Measurements from ENCODE around the gene ZBTB8B.

ZBTB8B gene

DNA sequence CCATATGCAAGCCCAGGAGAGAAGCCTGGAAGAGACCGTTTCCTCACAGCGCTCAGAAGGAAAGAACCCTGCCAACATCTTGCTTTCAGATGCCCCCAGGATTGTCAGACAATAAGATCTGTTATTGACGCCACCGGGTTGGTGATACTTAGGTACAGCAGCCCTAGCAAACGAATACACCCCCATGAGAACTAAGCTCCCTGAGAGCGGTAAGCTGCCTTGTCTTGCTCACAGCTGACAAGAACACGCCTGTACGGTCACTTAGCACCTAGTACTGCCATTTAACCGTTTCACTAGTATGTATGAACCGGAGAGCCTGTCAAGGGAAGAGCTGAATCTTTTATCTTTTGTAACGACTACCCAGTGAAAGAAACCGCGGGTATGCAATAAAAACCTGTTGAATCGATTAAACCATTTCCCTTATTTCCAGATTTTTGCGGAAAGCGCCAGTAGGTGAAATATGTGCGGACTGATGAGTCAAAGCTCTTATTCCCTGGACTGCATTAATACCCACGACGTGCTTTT lies 619 bp upstream of the ZBTB8B start:
- Histone ChIP-seq H3K9me3 (ENCODE audit: control insufficient read depth, insufficient read depth, low read depth, low read length) (no peaks in the 10 kb centered on the region), H3K4me3 (ENCODE audit: low read depth, low read length) (peak overlapping the region; percentile 71), H3K4me1 (ENCODE audit: control insufficient read depth, insufficient read depth, low read length) (no peaks in the 10 kb centered on the region), H3K36me3 (ENCODE audit: control insufficient read depth in 2 of 2, insufficient read depth in 1 of 2, low read length in 2 of 2) (no peaks in the 10 kb centered on the region), H3K27ac (ENCODE audit: extremely low read depth, low read depth, low read length) (no peak overlapping the region)
- CTCF ChIA-PET = interaction anchor here (0.7 to 1.1 kb wide), 3 partner anchors 16 to 412 kb away, joined by 3 read pairs; no protein-coding TSS in a partner anchor
- POLR2A ChIA-PET = interaction anchor here (1.3 to 1.5 kb wide), 3 partner anchors 9 to 149 kb away, joined by 4 to 5 read pairs (median 5); partner anchors contain the start of gene BSDC1
- TF ChIP-seq, protein P1, sequence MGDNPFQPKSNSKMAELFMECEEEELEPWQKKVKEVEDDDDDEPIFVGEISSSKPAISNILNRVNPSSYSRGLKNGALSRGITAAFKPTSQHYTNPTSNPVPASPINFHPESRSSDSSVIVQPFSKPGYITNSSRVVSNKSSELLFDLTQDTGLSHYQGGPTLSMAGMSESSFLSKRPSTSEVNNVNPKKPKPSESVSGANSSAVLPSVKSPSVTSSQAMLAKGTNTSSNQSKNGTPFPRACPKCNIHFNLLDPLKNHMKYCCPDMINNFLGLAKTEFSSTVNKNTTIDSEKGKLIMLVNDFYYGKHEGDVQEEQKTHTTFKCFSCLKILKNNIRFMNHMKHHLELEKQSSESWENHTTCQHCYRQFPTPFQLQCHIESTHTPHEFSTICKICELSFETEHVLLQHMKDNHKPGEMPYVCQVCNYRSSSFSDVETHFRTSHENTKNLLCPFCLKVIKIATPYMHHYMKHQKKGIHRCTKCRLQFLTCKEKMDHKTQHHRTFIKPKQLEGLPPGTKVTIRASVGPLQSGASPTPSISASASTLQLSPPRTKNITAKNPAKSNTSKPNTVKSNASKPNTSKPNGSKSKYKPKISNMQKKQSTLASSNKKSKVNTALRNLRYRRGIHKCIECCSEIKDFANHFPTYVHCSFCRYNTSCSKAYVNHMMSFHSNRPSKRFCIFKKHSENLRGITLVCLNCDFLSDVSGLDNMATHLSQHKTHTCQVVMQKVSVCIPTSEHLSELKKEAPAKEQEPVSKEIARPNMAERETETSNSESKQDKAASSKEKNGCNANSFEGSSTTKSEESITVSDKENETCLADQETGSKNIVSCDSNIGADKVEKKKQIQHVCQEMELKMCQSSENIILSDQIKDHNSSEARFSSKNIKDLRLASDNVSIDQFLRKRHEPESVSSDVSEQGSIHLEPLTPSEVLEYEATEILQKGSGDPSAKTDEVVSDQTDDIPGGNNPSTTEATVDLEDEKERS (tag by site-specific recombination; IDR thresholded peaks at IDR 0.05) = no peak
- TF ChIP-seq ZNF211 (tag by site-specific recombination; IDR thresholded peaks at IDR 0.05; ENCODE audit: low read depth) (no peak), ZNF335 (tag by site-specific recombination; conservative IDR thresholded peaks at IDR 0.05) (peak; percentile 35; the same call in 1 of the 2 replicates), SCRT1 (tag by site-specific recombination; IDR thresholded peaks at IDR 0.05; ENCODE audit: borderline replicate concordance) (peak; percentile 97), ZXDB (tag by site-specific recombination; IDR thresholded peaks at IDR 0.05) (no peak), ZNF660 (tag by site-specific recombination; IDR thresholded peaks at IDR 0.05) (peak; percentile 60; the same call in 1 of the 2 replicates), ZNF501 (tag by site-specific recombination; IDR thresholded peaks at IDR 0.05) (0 out of 2 replicates have a peak, but pooled peaks have one; percentile 26), ZNF629 (tag by site-specific recombination; IDR thresholded peaks at IDR 0.05) (peak; percentile 7; the same call in 1 of the 2 replicates), SCRT2 (tag by site-specific recombination; IDR thresholded peaks at IDR 0.05) (peak; percentile 99), KLF8 (tag by site-specific recombination; IDR thresholded peaks at IDR 0.05) (no peak)
- TF ChIP-seq, protein P2, sequence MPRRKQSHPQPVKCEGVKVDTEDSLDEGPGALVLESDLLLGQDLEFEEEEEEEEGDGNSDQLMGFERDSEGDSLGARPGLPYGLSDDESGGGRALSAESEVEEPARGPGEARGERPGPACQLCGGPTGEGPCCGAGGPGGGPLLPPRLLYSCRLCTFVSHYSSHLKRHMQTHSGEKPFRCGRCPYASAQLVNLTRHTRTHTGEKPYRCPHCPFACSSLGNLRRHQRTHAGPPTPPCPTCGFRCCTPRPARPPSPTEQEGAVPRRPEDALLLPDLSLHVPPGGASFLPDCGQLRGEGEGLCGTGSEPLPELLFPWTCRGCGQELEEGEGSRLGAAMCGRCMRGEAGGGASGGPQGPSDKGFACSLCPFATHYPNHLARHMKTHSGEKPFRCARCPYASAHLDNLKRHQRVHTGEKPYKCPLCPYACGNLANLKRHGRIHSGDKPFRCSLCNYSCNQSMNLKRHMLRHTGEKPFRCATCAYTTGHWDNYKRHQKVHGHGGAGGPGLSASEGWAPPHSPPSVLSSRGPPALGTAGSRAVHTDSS (tag by site-specific recombination; IDR thresholded peaks at IDR 0.05) = 0 out of 2 replicates have a peak, but pooled peaks have one; percentile 6
- TF ChIP-seq, protein P3, sequence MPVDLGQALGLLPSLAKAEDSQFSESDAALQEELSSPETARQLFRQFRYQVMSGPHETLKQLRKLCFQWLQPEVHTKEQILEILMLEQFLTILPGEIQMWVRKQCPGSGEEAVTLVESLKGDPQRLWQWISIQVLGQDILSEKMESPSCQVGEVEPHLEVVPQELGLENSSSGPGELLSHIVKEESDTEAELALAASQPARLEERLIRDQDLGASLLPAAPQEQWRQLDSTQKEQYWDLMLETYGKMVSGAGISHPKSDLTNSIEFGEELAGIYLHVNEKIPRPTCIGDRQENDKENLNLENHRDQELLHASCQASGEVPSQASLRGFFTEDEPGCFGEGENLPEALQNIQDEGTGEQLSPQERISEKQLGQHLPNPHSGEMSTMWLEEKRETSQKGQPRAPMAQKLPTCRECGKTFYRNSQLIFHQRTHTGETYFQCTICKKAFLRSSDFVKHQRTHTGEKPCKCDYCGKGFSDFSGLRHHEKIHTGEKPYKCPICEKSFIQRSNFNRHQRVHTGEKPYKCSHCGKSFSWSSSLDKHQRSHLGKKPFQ (tag by site-specific recombination; IDR thresholded peaks at IDR 0.05) = no peak

DNA sequence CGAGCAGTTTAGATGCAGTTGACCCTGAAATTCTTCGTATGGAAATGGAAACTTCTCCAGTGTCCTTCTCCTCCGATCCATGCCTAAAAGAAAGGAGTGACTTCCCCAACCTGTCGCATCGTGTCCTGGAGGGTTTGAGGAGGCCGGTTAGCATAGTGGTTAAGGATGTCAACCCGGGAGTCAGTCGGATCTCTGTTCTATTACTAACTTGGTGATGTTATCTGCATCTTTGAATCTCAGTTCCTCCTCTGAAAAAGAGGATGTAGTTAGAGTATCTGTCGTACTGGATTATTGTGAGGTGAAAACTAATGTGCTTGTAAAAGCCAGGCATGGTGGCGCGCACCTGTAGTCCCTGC lies 684 bp downstream of the ZBTB8B start:
- Histone ChIP-seq H3K4me1 (ENCODE audit: control insufficient read depth, insufficient read depth, low read length) (no peaks in the 10 kb centered on the region), H3K4me3 (ENCODE audit: low read depth, low read length) (peak overlapping the region; percentile 71), H3K36me3 (ENCODE audit: control insufficient read depth in 2 of 2, insufficient read depth in 1 of 2, low read length in 2 of 2) (no peaks in the 10 kb centered on the region), H3K9me3 (ENCODE audit: control insufficient read depth, insufficient read depth, low read depth, low read length) (no peaks in the 10 kb centered on the region), H3K27ac (ENCODE audit: extremely low read depth, low read depth, low read length) (no peak overlapping the region)
- POLR2A ChIA-PET = interaction anchor here (1.3 kb wide), 1 partner anchor 71 kb away, joined by 5 read pairs; the partner anchor contains the start of gene BSDC1
- CTCF ChIA-PET = no interaction called here
- TF ChIP-seq ZNF132 (tag by site-specific recombination; IDR thresholded peaks at IDR 0.05; ENCODE audit: borderline replicate concordance) (no peak), ZNF626 (tag by site-specific recombination; IDR thresholded peaks at IDR 0.05) (no peak), KLF9 (tag by site-specific recombination; IDR thresholded peaks at IDR 0.05; ENCODE audit: low read depth) (no peak)
- TF ChIP-seq, protein P4, sequence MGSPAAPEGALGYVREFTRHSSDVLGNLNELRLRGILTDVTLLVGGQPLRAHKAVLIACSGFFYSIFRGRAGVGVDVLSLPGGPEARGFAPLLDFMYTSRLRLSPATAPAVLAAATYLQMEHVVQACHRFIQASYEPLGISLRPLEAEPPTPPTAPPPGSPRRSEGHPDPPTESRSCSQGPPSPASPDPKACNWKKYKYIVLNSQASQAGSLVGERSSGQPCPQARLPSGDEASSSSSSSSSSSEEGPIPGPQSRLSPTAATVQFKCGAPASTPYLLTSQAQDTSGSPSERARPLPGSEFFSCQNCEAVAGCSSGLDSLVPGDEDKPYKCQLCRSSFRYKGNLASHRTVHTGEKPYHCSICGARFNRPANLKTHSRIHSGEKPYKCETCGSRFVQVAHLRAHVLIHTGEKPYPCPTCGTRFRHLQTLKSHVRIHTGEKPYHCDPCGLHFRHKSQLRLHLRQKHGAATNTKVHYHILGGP (tag by site-specific recombination; IDR thresholded peaks at IDR 0.05) = no peak
- TF ChIP-seq, protein P5, sequence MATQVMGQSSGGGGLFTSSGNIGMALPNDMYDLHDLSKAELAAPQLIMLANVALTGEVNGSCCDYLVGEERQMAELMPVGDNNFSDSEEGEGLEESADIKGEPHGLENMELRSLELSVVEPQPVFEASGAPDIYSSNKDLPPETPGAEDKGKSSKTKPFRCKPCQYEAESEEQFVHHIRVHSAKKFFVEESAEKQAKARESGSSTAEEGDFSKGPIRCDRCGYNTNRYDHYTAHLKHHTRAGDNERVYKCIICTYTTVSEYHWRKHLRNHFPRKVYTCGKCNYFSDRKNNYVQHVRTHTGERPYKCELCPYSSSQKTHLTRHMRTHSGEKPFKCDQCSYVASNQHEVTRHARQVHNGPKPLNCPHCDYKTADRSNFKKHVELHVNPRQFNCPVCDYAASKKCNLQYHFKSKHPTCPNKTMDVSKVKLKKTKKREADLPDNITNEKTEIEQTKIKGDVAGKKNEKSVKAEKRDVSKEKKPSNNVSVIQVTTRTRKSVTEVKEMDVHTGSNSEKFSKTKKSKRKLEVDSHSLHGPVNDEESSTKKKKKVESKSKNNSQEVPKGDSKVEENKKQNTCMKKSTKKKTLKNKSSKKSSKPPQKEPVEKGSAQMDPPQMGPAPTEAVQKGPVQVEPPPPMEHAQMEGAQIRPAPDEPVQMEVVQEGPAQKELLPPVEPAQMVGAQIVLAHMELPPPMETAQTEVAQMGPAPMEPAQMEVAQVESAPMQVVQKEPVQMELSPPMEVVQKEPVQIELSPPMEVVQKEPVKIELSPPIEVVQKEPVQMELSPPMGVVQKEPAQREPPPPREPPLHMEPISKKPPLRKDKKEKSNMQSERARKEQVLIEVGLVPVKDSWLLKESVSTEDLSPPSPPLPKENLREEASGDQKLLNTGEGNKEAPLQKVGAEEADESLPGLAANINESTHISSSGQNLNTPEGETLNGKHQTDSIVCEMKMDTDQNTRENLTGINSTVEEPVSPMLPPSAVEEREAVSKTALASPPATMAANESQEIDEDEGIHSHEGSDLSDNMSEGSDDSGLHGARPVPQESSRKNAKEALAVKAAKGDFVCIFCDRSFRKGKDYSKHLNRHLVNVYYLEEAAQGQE (tag by site-specific recombination; IDR thresholded peaks at IDR 0.05) = no peak
- TF ChIP-seq, protein P6, sequence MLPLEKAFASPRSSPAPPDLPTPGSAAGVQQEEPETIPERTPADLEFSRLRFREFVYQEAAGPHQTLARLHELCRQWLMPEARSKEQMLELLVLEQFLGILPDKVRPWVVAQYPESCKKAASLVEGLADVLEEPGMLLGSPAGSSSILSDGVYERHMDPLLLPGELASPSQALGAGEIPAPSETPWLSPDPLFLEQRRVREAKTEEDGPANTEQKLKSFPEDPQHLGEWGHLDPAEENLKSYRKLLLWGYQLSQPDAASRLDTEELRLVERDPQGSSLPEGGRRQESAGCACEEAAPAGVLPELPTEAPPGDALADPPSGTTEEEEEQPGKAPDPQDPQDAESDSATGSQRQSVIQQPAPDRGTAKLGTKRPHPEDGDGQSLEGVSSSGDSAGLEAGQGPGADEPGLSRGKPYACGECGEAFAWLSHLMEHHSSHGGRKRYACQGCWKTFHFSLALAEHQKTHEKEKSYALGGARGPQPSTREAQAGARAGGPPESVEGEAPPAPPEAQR (tag by site-specific recombination; IDR thresholded peaks at IDR 0.05) = no peak

All from HEK293 (cell line).